Measurements from ENCODE around the gene CA5A.

CA5A gene

GRCh38 chr16:87845807-87846619, 90.3 kb downstream of the CA5A start:
- H3K27ac Mint-ChIP-seq: peak overlapping the region; percentile 57
- H3K36me3 Mint-ChIP-seq (ENCODE audit: low read depth): peaks cover 99% of the 10 kb centered on the region
- no peaks in the 10 kb centered on the region for H3K9me3 Mint-ChIP-seq

GRCh38 chr16:87845213-87845612, 91.1 kb downstream of the CA5A start:
- no peak for DNase-seq
- peak overlapping the region; percentile 76 for H3K27ac Mint-ChIP-seq
- H3K9me3 Mint-ChIP-seq: no peaks in the 10 kb centered on the region
- H3K36me3 Mint-ChIP-seq (ENCODE audit: low read depth): peaks cover 99% of the 10 kb centered on the region
- H3K27me3 Mint-ChIP-seq: no peaks in the 10 kb centered on the region
- peaks cover 25% of the 10 kb centered on the region for H3K4me1 Mint-ChIP-seq (ENCODE audit: low read depth)
- H3K4me3 Mint-ChIP-seq: no peak overlapping the region

More at GRCh38 chr16:87845807-87846619, 90.3 kb downstream of the CA5A start:
- Mint-ChIP-seq H3K4me3 (no peak overlapping the region), H3K4me1 (ENCODE audit: low read depth) (peaks cover 30% of the 10 kb centered on the region), H3K27me3 (no peaks in the 10 kb centered on the region)
- no peak for DNase-seq

- H3K36me3 Mint-ChIP-seq (ENCODE audit: low read depth): peaks cover 99% of the 10 kb centered on the region
- no peak overlapping the region for H3K4me3 Mint-ChIP-seq
- no peak for DNase-seq
- H3K27me3 Mint-ChIP-seq: no peaks in the 10 kb centered on the region
- H3K27ac Mint-ChIP-seq: peak overlapping the region; percentile 76
- no peaks in the 10 kb centered on the region for H3K9me3 Mint-ChIP-seq
- peaks cover 24% of the 10 kb centered on the region for H3K4me1 Mint-ChIP-seq (ENCODE audit: low read depth)
Measured at GRCh38 chr16:87844809-87845208, 91.5 kb downstream of the CA5A start.

GRCh38 chr16:87844120-87844733, 92.1 kb downstream of the CA5A start:
- no peak for DNase-seq
- H3K27ac Mint-ChIP-seq: peak overlapping the region; percentile 76

GRCh38 chr16:87843678-87844105, 92.6 kb downstream of the CA5A start:
- Mint-ChIP-seq H3K4me1 (ENCODE audit: low read depth) (peaks cover 24% of the 10 kb centered on the region), H3K9me3 (no peaks in the 10 kb centered on the region), H3K36me3 (ENCODE audit: low read depth) (peaks cover 98% of the 10 kb centered on the region), H3K27me3 (no peaks in the 10 kb centered on the region), H3K27ac (peak overlapping the region; percentile 59), H3K4me3 (no peak overlapping the region)
- no peak for DNase-seq

More at GRCh38 chr16:87844120-87844733, 92.1 kb downstream of the CA5A start:
- no peaks in the 10 kb centered on the region for H3K27me3 Mint-ChIP-seq
- peaks cover 24% of the 10 kb centered on the region for H3K4me1 Mint-ChIP-seq (ENCODE audit: low read depth)
- no peak overlapping the region for H3K4me3 Mint-ChIP-seq
- no peaks in the 10 kb centered on the region for H3K9me3 Mint-ChIP-seq
- H3K36me3 Mint-ChIP-seq (ENCODE audit: low read depth): peaks cover 99% of the 10 kb centered on the region

- Mint-ChIP-seq H3K9me3 (no peaks in the 10 kb centered on the region), H3K27me3 (no peaks in the 10 kb centered on the region), H3K4me3 (no peak overlapping the region), H3K27ac (peak overlapping the region; percentile 78), H3K36me3 (ENCODE audit: low read depth) (peaks cover 97% of the 10 kb centered on the region), H3K4me1 (ENCODE audit: low read depth) (peaks cover 17% of the 10 kb centered on the region)
- no peak for DNase-seq
Measured at GRCh38 chr16:87842209-87842869, 94.0 kb downstream of the CA5A start.

- H3K4me1 Mint-ChIP-seq (ENCODE audit: low read depth): peaks cover 17% of the 10 kb centered on the region
- H3K4me3 Mint-ChIP-seq: no peak overlapping the region
- H3K27ac Mint-ChIP-seq: peak overlapping the region; percentile 78
- H3K27me3 Mint-ChIP-seq: no peaks in the 10 kb centered on the region
- no peak for DNase-seq
- H3K9me3 Mint-ChIP-seq: no peaks in the 10 kb centered on the region
- H3K36me3 Mint-ChIP-seq (ENCODE audit: low read depth): peaks cover 97% of the 10 kb centered on the region
Measured at GRCh38 chr16:87841340-87842208, 94.8 kb downstream of the CA5A start.

GRCh38 chr16:87840271-87840978, 95.9 kb downstream of the CA5A start:
- Mint-ChIP-seq H3K36me3 (ENCODE audit: low read depth) (peaks cover 97% of the 10 kb centered on the region), H3K27me3 (no peaks in the 10 kb centered on the region), H3K9me3 (no peaks in the 10 kb centered on the region), H3K4me3 (no peak overlapping the region), H3K4me1 (ENCODE audit: low read depth) (peaks cover 17% of the 10 kb centered on the region), H3K27ac (peak overlapping the region; percentile 59)
- DNase-seq: no peak

- DNase-seq: no peak
- H3K4me3 Mint-ChIP-seq: no peak overlapping the region
- H3K36me3 Mint-ChIP-seq (ENCODE audit: low read depth): peaks cover 98% of the 10 kb centered on the region
- peak overlapping the region; percentile 59 for H3K27ac Mint-ChIP-seq
- H3K27me3 Mint-ChIP-seq: no peaks in the 10 kb centered on the region
- H3K4me1 Mint-ChIP-seq (ENCODE audit: low read depth): peaks cover 14% of the 10 kb centered on the region
- H3K9me3 Mint-ChIP-seq: no peaks in the 10 kb centered on the region
Measured at GRCh38 chr16:87839542-87840270, 96.6 kb downstream of the CA5A start.

- Mint-ChIP-seq H3K27me3 (no peaks in the 10 kb centered on the region), H3K4me3 (no peak overlapping the region)
- DNase-seq: no peak
Measured at GRCh38 chr16:87838643-87839541, 97.4 kb downstream of the CA5A start.

More at GRCh38 chr16:87838643-87839541, 97.4 kb downstream of the CA5A start:
- H3K9me3 Mint-ChIP-seq: no peaks in the 10 kb centered on the region
- H3K27ac Mint-ChIP-seq: peak overlapping the region; percentile 66
- peaks cover 98% of the 10 kb centered on the region for H3K36me3 Mint-ChIP-seq (ENCODE audit: low read depth)
- peaks cover 10% of the 10 kb centered on the region for H3K4me1 Mint-ChIP-seq (ENCODE audit: low read depth)

Data from activated T-cell treated with anti-CD3 and anti-CD28 coated beads, Interleukin-2, amount 50 U/mL, for 24 hours (primary cell).